GM23338 (cell line): Measurements from ENCODE around the gene FOXC2. TPM values are rescaled to one million over a fixed set of nuclear protein-coding genes. Genes with fewer than 3 reads are reported as not detected.

Source experiments
- ATAC-seq: fragments of 200-7000 bp; cut with Tn5 transposase; 3 replicates; pipeline ENCODE4 v1.9.1; 2020
- DNase-seq: peaks from one replicate; pipeline ENCODE4 v3.0.0-alpha.2; 2015; ENCODE audit warnings: low spot score
- H2AFZ ChIP-seq: fragments of 200-600 bp; sonication (generic); 2 replicates; pipeline ENCODE4 v1.8.0; 2016; ENCODE audit warnings: antibody characterized with exemption, mild to moderate bottlenecking, moderate library complexity
- H3F3A ChIP-seq: fragments of 200-600 bp; sonication (generic); replicated peaks from 2 replicates; pipeline ENCODE4 v1.8.0; 2017; ENCODE audit warnings: antibody characterized with exemption, mixed run types, low read depth
- H3K27ac ChIP-seq: fragments of 200-600 bp; sonication (generic); 2 replicates; pipeline ENCODE4 v1.6.1; 2016; ENCODE audit warnings: low read depth
- H3K27me3 ChIP-seq: fragments of 200-600 bp; sonication (generic); 2 replicates; pipeline ENCODE4 v1.8.0; 2016; ENCODE audit warnings: mild to moderate bottlenecking, mixed run types, moderate library complexity; ENCODE audit not compliant: insufficient read depth
- H3K36me3 ChIP-seq: fragments of 200-600 bp; sonication (generic); 2 replicates; pipeline ENCODE4 v1.8.0; 2016; ENCODE audit warnings: mild to moderate bottlenecking; ENCODE audit not compliant: insufficient read depth
- H3K4me1 ChIP-seq: fragments of 200-600 bp; sonication (generic); 2 replicates; pipeline ENCODE4 v1.8.0; 2016; ENCODE audit warnings: mild to moderate bottlenecking, moderate library complexity; ENCODE audit not compliant: insufficient read depth
- H3K4me2 ChIP-seq: fragments of 200-600 bp; sonication (generic); 2 replicates; pipeline ENCODE4 v1.7.1; 2017; ENCODE audit warnings: mixed run types
- H3K4me3 ChIP-seq: fragments of 200-600 bp; sonication (generic); 2 replicates; pipeline ENCODE4 v1.6.1; 2016; ENCODE audit warnings: mixed run types
- H3K79me2 ChIP-seq: fragments of 200-600 bp; sonication (generic); replicated peaks from 2 replicates; pipeline ENCODE4 v1.8.0; 2017; ENCODE audit warnings: mild to moderate bottlenecking; ENCODE audit not compliant: insufficient read depth
- H3K9me2 ChIP-seq: fragments of 200-600 bp; sonication (generic); 2 replicates; pipeline ENCODE4 v1.8.0; 2017; ENCODE audit not compliant: insufficient read depth
- H4K20me1 ChIP-seq: fragments of 200-600 bp; sonication (generic); replicated peaks from 2 replicates; pipeline ENCODE4 v1.8.0; 2017; ENCODE audit warnings: mild to moderate bottlenecking; ENCODE audit not compliant: insufficient read depth
- H3K27ac Mint-ChIP-seq: 2 replicates; pipeline ENCODE4 v1.8.0; 2020; ENCODE audit warnings: inconsistent platforms, mild to moderate bottlenecking, moderate library complexity, mixed read lengths
- H3K27me3 Mint-ChIP-seq: 3 replicates; pipeline ENCODE4 v1.8.0; 2022; ENCODE audit warnings: low read depth, mild to moderate bottlenecking, moderate library complexity, mixed read lengths, inconsistent platforms; ENCODE audit not compliant: insufficient read depth, poor library complexity
- H3K36me3 Mint-ChIP-seq: 3 replicates; pipeline ENCODE4 v1.8.0; 2021; ENCODE audit warnings: low read depth, mild to moderate bottlenecking, inconsistent platforms, moderate library complexity, mixed read lengths
- H3K4me1 Mint-ChIP-seq: 3 replicates; pipeline ENCODE4 v1.8.0; 2020; ENCODE audit warnings: mild to moderate bottlenecking, inconsistent platforms, mixed read lengths
- H3K4me3 Mint-ChIP-seq: 3 replicates; pipeline ENCODE4 v1.8.0; 2021; ENCODE audit warnings: moderate library complexity, mild to moderate bottlenecking, inconsistent platforms, mixed read lengths
- H3K9me3 Mint-ChIP-seq: 3 replicates; pipeline ENCODE4 v1.8.0; 2020; ENCODE audit warnings: moderate library complexity, mild to moderate bottlenecking, inconsistent platforms, mixed read lengths
- CREB1 ChIP-seq: fragments of 250-450 bp; sonication (Bioruptor Pico); IDR thresholded peaks from 2 replicates; pipeline ENCODE4 v1.5.0; 2020; ENCODE audit warnings: low read depth, mild to moderate bottlenecking, moderate library complexity
- CTCF ChIP-seq, 2 experiments: fragments of 200-600 bp in 1 of 2; sonication (generic) in 1 of 2; conservative IDR thresholded peaks; 2 replicates each; pipeline versions ENCODE4 v1.5.1 to v1.6.1; 2016 to 2017; ENCODE audit warnings: antibody characterized with exemption in 2 of 2, low read depth in 2 of 2, mild to moderate bottlenecking in 2 of 2, moderate library complexity in 1 of 2
- ETS1 ChIP-seq: IDR thresholded peaks from 2 replicates; pipeline ENCODE4 v1.6.1; 2016; ENCODE audit warnings: antibody characterized with exemption
- JUNB ChIP-seq: IDR thresholded peaks from one replicate; pipeline ENCODE4 v1.6.1; 2016; ENCODE audit warnings: antibody characterized with exemption; ENCODE audit not compliant: unreplicated experiment
- NANOG ChIP-seq: IDR thresholded peaks from 2 replicates; pipeline ENCODE4 v1.6.1; 2016; ENCODE audit warnings: antibody characterized with exemption, borderline replicate concordance
- POLR2AphosphoS5 ChIP-seq: IDR thresholded peaks from 2 replicates; pipeline ENCODE4 v1.6.1; 2016; ENCODE audit warnings: antibody characterized with exemption, low read depth
- REST ChIP-seq: IDR thresholded peaks from one replicate; pipeline ENCODE4 v1.6.1; 2018; ENCODE audit warnings: antibody characterized with exemption; ENCODE audit not compliant: unreplicated experiment
- ZNF331 ChIP-seq: fragments of 250-450 bp; sonication (Bioruptor Pico); IDR thresholded peaks from 2 replicates; pipeline ENCODE4 v1.5.0; 2020; ENCODE audit warnings: low read depth, mild to moderate bottlenecking, moderate library complexity
- ZNF462 ChIP-seq: fragments of 250-450 bp; sonication (Bioruptor Pico); IDR thresholded peaks from 2 replicates; pipeline ENCODE4 v1.5.0; 2020; ENCODE audit warnings: mild to moderate bottlenecking, moderate library complexity
- polyA plus RNA-seq: library from polyadenylated mRNA; unstranded; fragments of >200 nt; fragmentation: Nextera tagmentation; extraction: Ambion mirVana; gene quantifications from 2 replicates; pipeline ENCODE4 v1.2.1, GENCODE V29; 2016
- total RNA-seq: library from RNA; depleted of rRNA; stranded (reverse); fragments of >200 nt; shearing (Covaris generic); gene quantifications from 2 replicates; pipeline ENCODE4 v1.2.3, GENCODE V29; 2014

The FOXC2 gene
- total and polyA plus RNA-seq, 2 experiments from 2014 or later, result 0.16 TPM; not detected in 1

- H3K36me3 Mint-ChIP-seq, result no peaks in the 10 kb centered on the region
- Histone ChIP-seq H3K36me3 (no peaks in the 10 kb centered on the region), H3F3A (no peaks in the 10 kb centered on the region), H3K9me2 (peaks cover 10% of the 10 kb centered on the region; the same call in 1 of the 2 replicates), H4K20me1 (no peaks in the 10 kb centered on the region), H3K4me2 (no peak overlapping the region), H3K79me2 (no peaks in the 10 kb centered on the region), H3K4me1 (no peaks in the 10 kb centered on the region; the same call in 1 of the 2 replicates), H3K27me3 (peaks cover 25% of the 10 kb centered on the region), H2AFZ (no peak overlapping the region), H3K27ac (no peak overlapping the region), H3K4me3 (no peak overlapping the region)
- TF ChIP-seq ZNF462 (no peak), REST (no peak), CTCF (conservative IDR thresholded peaks at IDR 0.05; ENCODE audit: low read depth in 2 of 2) (no peak), ZNF331 (CRISPR knock-in tag) (no peak), ETS1 (no peak), POLR2AphosphoS5 (no peak), NANOG (no peak), CREB1 (CRISPR knock-in tag) (no peak), JUNB (no peak)
- H3K4me1 Mint-ChIP-seq, result no peaks in the 10 kb centered on the region
- ATAC-seq (no peak), DNase-seq (no peak)
- peaks cover 12% of the 10 kb centered on the region for H3K27me3 Mint-ChIP-seq
- H3K4me3 Mint-ChIP-seq, result no peak overlapping the region
- H3K27ac Mint-ChIP-seq, result no peak overlapping the region
- H3K9me3 Mint-ChIP-seq, result no peaks in the 10 kb centered on the region; the same call in 2 of the 3 replicates
Observed at GRCh38 chr16:86585821-86586611, 19.4 kb downstream of the FOXC2 start.
